Glutamatergic neuron (in vitro differentiated cells): Measurements from ENCODE around the gene GPR85. TPM values are rescaled to one million over a fixed set of nuclear protein-coding genes. Genes with fewer than 3 reads are reported as not detected.
A peak's percentile ranks its signal among the peaks of the same experiment; 100 is the strongest.

Experiments
- DNase-seq: peaks from one replicate; pipeline ENCODE4 v3.0.0; 2022
- H3K27ac Mint-ChIP-seq: one replicate; pipeline ENCODE4 v1.8.0; 2020; ENCODE audit warnings: mild to moderate bottlenecking, mixed read lengths, inconsistent platforms; ENCODE audit not compliant: unreplicated experiment
- H3K27me3 Mint-ChIP-seq: one replicate; pipeline ENCODE4 v1.8.0; 2020; ENCODE audit warnings: mild to moderate bottlenecking, moderate library complexity, mixed read lengths, inconsistent platforms; ENCODE audit not compliant: unreplicated experiment
- H3K36me3 Mint-ChIP-seq: one replicate; pipeline ENCODE4 v1.8.0; 2020; ENCODE audit warnings: mild to moderate bottlenecking, mixed read lengths, inconsistent platforms; ENCODE audit not compliant: unreplicated experiment
- H3K4me1 Mint-ChIP-seq: one replicate; pipeline ENCODE4 v1.8.0; 2020; ENCODE audit warnings: mild to moderate bottlenecking, low read depth, mixed read lengths, inconsistent platforms; ENCODE audit not compliant: unreplicated experiment
- H3K4me3 Mint-ChIP-seq: one replicate; pipeline ENCODE4 v1.8.0; 2020; ENCODE audit warnings: mild to moderate bottlenecking, mixed read lengths, inconsistent platforms; ENCODE audit not compliant: unreplicated experiment
- H3K9me3 Mint-ChIP-seq: one replicate; pipeline ENCODE4 v1.8.0; 2020; ENCODE audit warnings: mild to moderate bottlenecking, moderate library complexity, mixed read lengths, inconsistent platforms; ENCODE audit not compliant: unreplicated experiment
- long read RNA-seq: library from polyadenylated mRNA; unstranded; transcript quantifications from one replicate; pipeline ENCODE4 v2.0.0, GENCODE V29; 2020; ENCODE audit not compliant: unreplicated experiment
- total RNA-seq: library from RNA; stranded (reverse); fragmentation: NEBNext Ultra II Directional; extraction: Animal tissue kit (Norgen Biotek cat#: 25700); gene quantifications from one replicate; pipeline ENCODE4 v1.2.1, GENCODE V29; 2021; ENCODE audit not compliant: unreplicated experiment
- TF ChIP-seq, protein P1 (sequence below): fragments of 200-600 bp; sonication (generic); IDR thresholded peaks from one replicate; pipeline ENCODE4 v1.5.0; 2021; ENCODE audit not compliant: partially characterized antibody, unreplicated experiment

Gene GPR85, protein sequence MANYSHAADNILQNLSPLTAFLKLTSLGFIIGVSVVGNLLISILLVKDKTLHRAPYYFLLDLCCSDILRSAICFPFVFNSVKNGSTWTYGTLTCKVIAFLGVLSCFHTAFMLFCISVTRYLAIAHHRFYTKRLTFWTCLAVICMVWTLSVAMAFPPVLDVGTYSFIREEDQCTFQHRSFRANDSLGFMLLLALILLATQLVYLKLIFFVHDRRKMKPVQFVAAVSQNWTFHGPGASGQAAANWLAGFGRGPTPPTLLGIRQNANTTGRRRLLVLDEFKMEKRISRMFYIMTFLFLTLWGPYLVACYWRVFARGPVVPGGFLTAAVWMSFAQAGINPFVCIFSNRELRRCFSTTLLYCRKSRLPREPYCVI
- total RNA-seq, result 3.4 TPM
- long read RNA-seq, full-length matches to known transcripts, result 3 of 3 reads
- long read RNA-seq, partial matches to known transcripts, result 0 of 3 reads
- long read RNA-seq, other reads (novel, unspliced or antisense), result 0 of 3 reads

DNA sequence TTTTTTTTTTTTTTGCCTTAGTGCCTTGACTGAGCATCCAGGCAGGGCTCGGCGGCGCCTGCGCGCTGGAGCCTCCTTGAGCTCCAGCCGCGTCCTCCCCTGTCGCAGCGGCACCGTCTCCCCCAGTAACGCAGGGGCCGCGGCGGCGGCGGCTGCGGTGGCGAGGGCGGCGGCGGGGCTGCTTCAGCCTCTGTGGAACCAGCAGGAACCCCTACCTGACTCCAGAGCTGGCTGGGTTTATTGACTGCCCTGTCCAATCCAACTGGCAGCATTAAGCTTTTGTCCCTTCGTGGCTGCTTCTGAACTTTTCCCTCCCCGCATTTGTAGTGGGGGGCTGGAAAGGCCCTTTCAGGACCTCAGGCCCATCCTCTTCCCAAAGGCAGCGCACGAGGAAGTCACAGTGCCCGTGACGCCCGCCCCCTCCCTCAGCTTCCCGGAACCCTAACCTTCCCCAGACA, at the start of gene GPR85:
GPR85 (minus strand) TSS at position 397 of the 458 bp plus-strand sequence. CDS start 2,106 bp downstream, outside the sequence.
- Mint-ChIP-seq H3K27ac (peak within 1 kb of the TSS; percentile 81), H3K9me3 (peaks cover 9% of the 10 kb centered on the region), H3K27me3 (peaks cover 2% of the 10 kb centered on the region), H3K4me1 (peaks cover 27% of the 10 kb centered on the region), H3K4me3 (peak within 1 kb of the TSS; percentile 89), H3K36me3 (no peaks in the 10 kb centered on the region)
- peak; percentile 80 for DNase-seq
- TF ChIP-seq, protein P1, sequence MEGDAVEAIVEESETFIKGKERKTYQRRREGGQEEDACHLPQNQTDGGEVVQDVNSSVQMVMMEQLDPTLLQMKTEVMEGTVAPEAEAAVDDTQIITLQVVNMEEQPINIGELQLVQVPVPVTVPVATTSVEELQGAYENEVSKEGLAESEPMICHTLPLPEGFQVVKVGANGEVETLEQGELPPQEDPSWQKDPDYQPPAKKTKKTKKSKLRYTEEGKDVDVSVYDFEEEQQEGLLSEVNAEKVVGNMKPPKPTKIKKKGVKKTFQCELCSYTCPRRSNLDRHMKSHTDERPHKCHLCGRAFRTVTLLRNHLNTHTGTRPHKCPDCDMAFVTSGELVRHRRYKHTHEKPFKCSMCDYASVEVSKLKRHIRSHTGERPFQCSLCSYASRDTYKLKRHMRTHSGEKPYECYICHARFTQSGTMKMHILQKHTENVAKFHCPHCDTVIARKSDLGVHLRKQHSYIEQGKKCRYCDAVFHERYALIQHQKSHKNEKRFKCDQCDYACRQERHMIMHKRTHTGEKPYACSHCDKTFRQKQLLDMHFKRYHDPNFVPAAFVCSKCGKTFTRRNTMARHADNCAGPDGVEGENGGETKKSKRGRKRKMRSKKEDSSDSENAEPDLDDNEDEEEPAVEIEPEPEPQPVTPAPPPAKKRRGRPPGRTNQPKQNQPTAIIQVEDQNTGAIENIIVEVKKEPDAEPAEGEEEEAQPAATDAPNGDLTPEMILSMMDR, result no peak

DNA sequence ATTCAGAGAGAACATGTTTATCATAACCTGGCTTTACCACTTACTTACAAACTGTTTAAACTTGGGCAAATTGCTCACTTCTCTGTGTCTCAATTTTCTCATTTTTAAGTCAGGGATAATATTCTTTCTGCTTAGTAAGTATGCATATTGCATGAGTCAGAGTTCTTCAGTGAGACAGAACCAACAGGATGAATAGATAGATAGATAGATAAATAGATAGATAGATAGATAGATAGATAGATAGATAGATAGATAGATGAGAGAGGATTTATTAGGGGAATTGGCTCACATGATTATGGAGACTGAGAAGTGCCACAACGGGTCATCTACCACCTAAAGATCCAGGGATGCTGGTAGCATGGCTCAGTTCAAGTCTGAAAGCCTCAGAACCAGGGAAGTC, 47.4 kb upstream of the GPR85 start:
- Mint-ChIP-seq H3K4me1 (no peaks in the 10 kb centered on the region), H3K9me3 (no peaks in the 10 kb centered on the region), H3K27me3 (peaks cover 2% of the 10 kb centered on the region), H3K27ac (no peak overlapping the region), H3K4me3 (no peak overlapping the region), H3K36me3 (no peaks in the 10 kb centered on the region)
- TF ChIP-seq, protein P1, result no peak
- DNase-seq, result no peak

DNA sequence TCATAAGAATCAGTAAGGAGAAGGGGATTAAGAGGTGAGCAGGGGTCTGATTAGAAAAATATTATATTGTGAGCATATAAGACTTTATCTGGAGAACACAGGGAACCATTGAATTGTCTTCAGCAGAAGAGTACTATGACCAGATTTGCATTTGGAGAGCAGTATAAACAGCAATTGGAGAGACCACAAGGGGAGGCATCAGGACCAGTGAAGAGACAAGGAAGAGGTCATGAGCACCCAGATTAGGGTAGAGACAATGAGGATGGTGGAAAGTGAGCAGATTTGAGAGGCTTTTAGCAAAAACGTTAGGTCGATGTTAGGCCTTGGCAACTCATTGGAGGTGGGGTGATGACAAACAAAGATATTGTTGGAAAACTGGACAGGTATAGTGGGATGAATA, 44.7 kb upstream of the GPR85 start:
- Mint-ChIP-seq H3K4me1 (no peaks in the 10 kb centered on the region), H3K27ac (no peak overlapping the region), H3K36me3 (no peaks in the 10 kb centered on the region), H3K4me3 (no peak overlapping the region), H3K9me3 (no peaks in the 10 kb centered on the region), H3K27me3 (peaks cover 2% of the 10 kb centered on the region)
- no peak for DNase-seq
- TF ChIP-seq, protein P1, result no peak

DNA sequence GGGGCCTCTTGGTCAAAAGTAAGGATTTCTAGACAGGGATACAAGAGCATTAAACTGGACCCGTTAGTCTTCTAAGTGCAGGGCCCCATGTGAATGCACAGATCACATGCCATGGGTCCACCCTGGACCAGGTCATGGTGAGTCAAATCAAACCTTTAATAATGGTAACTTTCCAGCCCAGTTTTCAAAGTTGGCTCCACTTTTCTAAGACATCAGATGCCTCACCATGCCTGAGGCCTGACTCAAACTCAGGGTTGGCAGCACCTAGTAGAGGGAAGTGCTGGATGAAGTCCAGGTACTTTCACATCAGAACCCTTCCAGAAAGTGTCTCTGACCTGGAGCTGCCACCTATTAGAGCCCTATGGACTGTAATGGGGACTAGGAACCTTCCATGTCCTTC, 41.4 kb upstream of the GPR85 start:
- no peak for DNase-seq
- TF ChIP-seq, protein P1, result no peak
- H3K9me3 Mint-ChIP-seq, result no peaks in the 10 kb centered on the region

DNA sequence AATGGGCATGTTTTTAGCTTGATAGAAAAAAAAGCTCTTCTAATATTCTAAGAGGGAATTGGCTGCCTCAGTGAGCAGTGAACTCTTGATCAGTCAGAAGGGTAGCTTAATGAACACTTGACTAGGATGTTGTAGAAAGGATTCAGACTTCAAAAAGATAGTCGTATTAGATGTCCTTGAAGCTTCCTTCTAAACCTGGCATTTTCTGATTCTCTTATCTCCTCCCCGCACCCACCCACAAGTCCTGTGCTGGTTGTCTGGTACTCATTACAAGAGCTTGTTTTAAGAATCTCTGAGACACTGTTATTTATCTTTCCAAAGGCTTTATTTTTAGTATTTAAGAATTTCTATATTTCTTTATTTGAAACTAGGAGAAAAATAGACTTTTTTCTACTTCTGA, 39.1 kb upstream of the GPR85 start:
- Mint-ChIP-seq H3K4me1 (no peaks in the 10 kb centered on the region), H3K36me3 (no peaks in the 10 kb centered on the region), H3K4me3 (no peak overlapping the region), H3K27me3 (peaks cover 2% of the 10 kb centered on the region), H3K9me3 (no peaks in the 10 kb centered on the region), H3K27ac (no peak overlapping the region)
- TF ChIP-seq, protein P1, result no peak
- no peak for DNase-seq

More for the DNA sequence above, 41.4 kb upstream of the GPR85 start:
- H3K27ac Mint-ChIP-seq, result no peak overlapping the region
- H3K4me1 Mint-ChIP-seq, result no peaks in the 10 kb centered on the region
- no peaks in the 10 kb centered on the region for H3K36me3 Mint-ChIP-seq
- no peak overlapping the region for H3K4me3 Mint-ChIP-seq
- H3K27me3 Mint-ChIP-seq, result peaks cover 2% of the 10 kb centered on the region
